BJ (cell line): ENCODE data around the gene ANO2. TPM values are rescaled to one million over a fixed set of nuclear protein-coding genes. Genes with fewer than 3 reads are reported as not detected.

Source experiments
- CTCF ChIA-PET: fragments of 350-600 bp; formaldehyde crosslinking; extraction: SDS; loops from one replicate; lab custom pipeline; 2021; ENCODE audit warnings: antibody characterized with exemption, inconsistent platforms; lab: Yijun Ruan, JAX
- POLR2A ChIA-PET: fragments of 300-600 bp; sonication (Branson Sonifier 250); formaldehyde crosslinking; extraction: SDS; loops from one replicate; lab custom pipeline; 2021; ENCODE audit warnings: antibody characterized with exemption; lab: Charles Lee
- DNase-seq: peaks from one replicate; pipeline ENCODE4 v3.0.0-alpha.2; 2011; ENCODE audit warnings: low read depth
- H3K27me3 ChIP-seq: 2 replicates; pipeline ENCODE4 v1.6.0; 2011; ENCODE audit warnings: low read length; ENCODE audit not compliant: control insufficient read depth, insufficient read depth
- H3K36me3 ChIP-seq: 2 replicates; pipeline ENCODE4 v1.5.1; 2011; ENCODE audit warnings: low read length; ENCODE audit not compliant: control insufficient read depth, insufficient read depth
- H3K4me3 ChIP-seq: 2 replicates; pipeline ENCODE4 v1.5.1; 2011; ENCODE audit warnings: low read depth, mild to moderate bottlenecking, control low read depth, low read length
- CTCF ChIP-seq: IDR thresholded peaks from 2 replicates; pipeline ENCODE4 v1.5.1; 2011; ENCODE audit warnings: low read depth, mild to moderate bottlenecking, control low read depth, inconsistent platforms, low read length, moderate library complexity; ENCODE audit not compliant: insufficient read depth
- polyA plus RNA-seq: library from polyadenylated mRNA; depleted of rRNA; stranded (reverse); fragments of >200 nt; gene quantifications from 2 replicates; pipeline ENCODE4 v1.2.3, GENCODE V29; 2011

Gene ANO2
- polyA plus RNA-seq, 1 experiment, result 0.10 TPM

- no peak for DNase-seq
- CTCF ChIA-PET, result interaction anchor here (2.7 kb wide), 1 partner anchor 13 kb away, joined by 10 read pairs; no protein-coding TSS in a partner anchor
- Histone ChIP-seq H3K4me3 (no peak overlapping the region), H3K27me3 (no peaks in the 10 kb centered on the region), H3K36me3 (no peaks in the 10 kb centered on the region)
- POLR2A ChIA-PET, result no interaction called here
- TF ChIP-seq CTCF, result no peak
Observed at GRCh38 chr12:5861416-5861815, 83.6 kb downstream of the ANO2 start.

GRCh38 chr12:5856692-5857091 lies 88.4 kb downstream of the ANO2 start:
- H3K36me3 ChIP-seq, result no peaks in the 10 kb centered on the region
- ChIA-PET POLR2A (no interaction called here), CTCF (interaction anchor here (1.3 kb wide), 1 partner anchor 428 kb away, joined by 3 read pairs; no protein-coding TSS in a partner anchor)
- TF ChIP-seq CTCF, result no peak
- no peak for DNase-seq
- no peak overlapping the region for H3K4me3 ChIP-seq
- H3K27me3 ChIP-seq, result no peaks in the 10 kb centered on the region; the same call in 1 of the 2 replicates

GRCh38 chr12:5846950-5847349 lies 98.1 kb downstream of the ANO2 start:
- Histone ChIP-seq H3K4me3 (no peak overlapping the region), H3K36me3 (no peaks in the 10 kb centered on the region), H3K27me3 (no peaks in the 10 kb centered on the region)
- CTCF ChIA-PET, result interaction anchor here (0.7 to 1.0 kb wide), 2 partner anchors 97 to 101 kb away, joined by 3 to 4 read pairs; no protein-coding TSS in a partner anchor
- POLR2A ChIA-PET, result no interaction called here
- no peak for DNase-seq
- TF ChIP-seq CTCF, result no peak

GRCh38 chr12:5840944-5841343 lies 104.1 kb downstream of the ANO2 start:
- Histone ChIP-seq H3K4me3 (no peak overlapping the region), H3K36me3 (no peaks in the 10 kb centered on the region), H3K27me3 (no peaks in the 10 kb centered on the region; the same call in 1 of the 2 replicates)
- ChIA-PET POLR2A (no interaction called here), CTCF (no interaction called here)
- DNase-seq, result no peak
- no peak for TF ChIP-seq CTCF

GRCh38 chr12:5830111-5830510 lies 114.9 kb downstream of the ANO2 start:
- ChIA-PET CTCF (no interaction called here), POLR2A (no interaction called here)
- TF ChIP-seq CTCF, result no peak
- Histone ChIP-seq H3K4me3 (no peak overlapping the region), H3K27me3 (no peaks in the 10 kb centered on the region), H3K36me3 (no peaks in the 10 kb centered on the region)
- DNase-seq, result no peak
